K562 (cell line): ENCODE data around the gene MAN2B1. TPM values are rescaled to one million over a fixed set of nuclear protein-coding genes. Genes with fewer than 3 reads are reported as not detected.

ENCODE experiments used
- BRD4 ChIP-seq: fragments of 200-600 bp; sonication (generic); IDR thresholded peaks from 2 replicates; pipeline ENCODE4 v1.6.1; 2017; ENCODE audit warnings: inconsistent platforms
- CREBBP ChIP-seq: IDR thresholded peaks from one replicate; pipeline ENCODE4 v1.6.1; 2012; ENCODE audit warnings: low read depth, mild to moderate bottlenecking, control low read depth, inconsistent platforms, low read length
- CSDE1 ChIP-seq, 2 experiments: fragments of 450-650 bp; IDR thresholded peaks; 2 replicates each; pipeline ENCODE4 v1.6.1; 2016; ENCODE audit warnings: mild to moderate bottlenecking in 1 of 2
- DNMT1 ChIP-seq: fragments of 450-650 bp; IDR thresholded peaks from 2 replicates; pipeline ENCODE4 v1.6.1; 2016; ENCODE audit warnings: antibody characterized with exemption, mild to moderate bottlenecking
- DPF2 ChIP-seq: fragments of 450-650 bp; IDR thresholded peaks from 2 replicates; pipeline ENCODE4 v1.6.1; 2016
- ETS2 ChIP-seq: IDR thresholded peaks from 2 replicates; pipeline ENCODE4 v1.6.1; 2016; ENCODE audit warnings: borderline replicate concordance, missing genetic modification characterization, mild to moderate bottlenecking, moderate library complexity, missing compliant biosample characterization; ENCODE audit not compliant: poor library complexity, severe bottlenecking
- ILF3 ChIP-seq: fragments of 450-650 bp; IDR thresholded peaks from 2 replicates; pipeline ENCODE4 v1.6.1; 2018; ENCODE audit warnings: antibody characterized with exemption, mild to moderate bottlenecking, moderate library complexity, borderline replicate concordance
- KLF1 ChIP-seq: fragments of 450-650 bp; IDR thresholded peaks from 2 replicates; pipeline ENCODE4 v1.6.1; 2016; ENCODE audit warnings: missing genetic modification characterization, missing compliant biosample characterization
- NKRF ChIP-seq: fragments of 450-650 bp; IDR thresholded peaks from 2 replicates; pipeline ENCODE4 v1.6.1; 2016; ENCODE audit warnings: borderline replicate concordance
- PCBP2 ChIP-seq: fragments of 200-400 bp; formaldehyde crosslinking; IDR thresholded peaks from 2 replicates; pipeline ENCODE4 v1.6.1; 2018; ENCODE audit warnings: low read length, low read depth, mild to moderate bottlenecking, moderate library complexity; ENCODE audit not compliant: poor library complexity, severe bottlenecking
- PHB2 ChIP-seq: fragments of 450-650 bp; IDR thresholded peaks from 2 replicates; pipeline ENCODE4 v1.6.1; 2017; ENCODE audit warnings: low read depth
- PHTF2 ChIP-seq: fragments of 250-450 bp; sonication (Bioruptor Pico); IDR thresholded peaks from 2 replicates; pipeline ENCODE4 v1.5.0; 2021; ENCODE audit warnings: mild to moderate bottlenecking
- POLR2AphosphoS2 ChIP-seq: IDR thresholded peaks from 2 replicates; pipeline ENCODE4 v1.6.1; 2012; ENCODE audit warnings: low read length, improper control_type of control experiment
- PTBP1 ChIP-seq: fragments of 200-400 bp; formaldehyde crosslinking; IDR thresholded peaks from 2 replicates; pipeline ENCODE4 v1.6.1; 2017; ENCODE audit warnings: low read depth, low read length
- SMARCA5 ChIP-seq: fragments of 450-650 bp; IDR thresholded peaks from 2 replicates; pipeline ENCODE4 v1.6.1; 2016
- SNRNP70 ChIP-seq: fragments of 200-400 bp; formaldehyde crosslinking; optimal IDR thresholded peaks from 2 replicates; pipeline ENCODE3; 2017; ENCODE audit warnings: low read depth, low read length
- THAP7 ChIP-seq: fragments of 250-450 bp; sonication (Bioruptor Pico); IDR thresholded peaks from 2 replicates; pipeline ENCODE4 v1.5.0; 2021
- THRA ChIP-seq: fragments of 450-650 bp; IDR thresholded peaks from 2 replicates; pipeline ENCODE4 v1.6.1; 2017; ENCODE audit warnings: mild to moderate bottlenecking, moderate library complexity
- ZC3H11A ChIP-seq: IDR thresholded peaks from 2 replicates; pipeline ENCODE4 v1.6.1; 2012; ENCODE audit warnings: low read depth, low read length, improper control_type of control experiment
- ZNF277 ChIP-seq: fragments of 250-450 bp; sonication (Bioruptor Pico); IDR thresholded peaks from 2 replicates; pipeline ENCODE4 v1.8.0; 2022; ENCODE audit warnings: inconsistent platforms, mild to moderate bottlenecking, moderate library complexity, borderline replicate concordance
- ZNF280B ChIP-seq: fragments of 250-450 bp; sonication (Bioruptor Pico); IDR thresholded peaks from 2 replicates; pipeline ENCODE4 v1.5.1; 2021; ENCODE audit warnings: mild to moderate bottlenecking
- ZNF347 ChIP-seq: fragments of 450-650 bp; formaldehyde crosslinking; IDR thresholded peaks from 2 replicates; pipeline ENCODE4 v1.4.0; 2020; ENCODE audit warnings: low read depth, mild to moderate bottlenecking, moderate library complexity
- ZNF444 ChIP-seq: fragments of 250-450 bp; sonication (Bioruptor Pico); IDR thresholded peaks from 2 replicates; pipeline ENCODE4 v1.4.0; 2020; ENCODE audit warnings: mild to moderate bottlenecking, moderate library complexity
- polyA plus RNA-seq, 8 experiments: library from polyadenylated mRNA; depleted of rRNA in 4 of 8; stranded (reverse) in 5 of 8; unstranded in 3 of 8; fragments of >200 nt; fragmentation: Nextera tagmentation in 2 of 8; fragmentation: Illumina TruSeq in 1 of 8; extraction: Ambion mirVana in 2 of 8; extraction: Trizol in 1 of 8; gene quantifications; 2 replicates each; pipeline versions ENCODE4 v1.2.1 to v1.2.3, GENCODE V29; 2011 to 2014; ENCODE audit warnings: inconsistent platforms in 1 of 8, missing spikeins in 1 of 8
- total RNA-seq, 7 experiments: library from RNA; depleted of rRNA in 6 of 7; stranded (reverse); fragments of >200 nt in 6 of 7; fragmentation: Illumina TruSeq in 2 of 7; extraction: Trizol in 2 of 7; gene quantifications; 2 replicates each; pipeline versions ENCODE4 v1.2.1 to v1.2.3, GENCODE V29; 2011 to 2021; ENCODE audit warnings: low replicate concordance in 1 of 7

MAN2B1 gene
- total and polyA plus RNA-seq, 9 of the 15 experiments (the other 6 are each of a cell fraction or from before 2014, with no cell fraction given): 0.59 to 33.8 (median 11.4) TPM

- TF ChIP-seq THRA (no peak), THAP7 (no peak), PCBP2 (no peak), PTBP1 (no peak), ILF3 (no peak), BRD4 (no peak; the same call in 1 of the 2 replicates), PHB2 (no peak), POLR2AphosphoS2 (no peak), DPF2 (no peak; the same call in 1 of the 2 replicates), NKRF (0 out of 2 replicates have a peak, but pooled peaks have one; percentile 30), KLF1 (no peak), SMARCA5 (no peak), ZNF347 (CRISPR knock-in tag) (no peak), ZNF444 (CRISPR knock-in tag) (no peak), CSDE1 (IDR thresholded peaks at IDR 0.05) (no peak), CREBBP (no peak), ZNF277 (CRISPR knock-in tag) (no peak), ZNF280B (CRISPR knock-in tag) (no peak), SNRNP70 (no peak), ETS2 (no peak), PHTF2 (no peak), ZC3H11A (peak; percentile 96), DNMT1 (no peak)
- TF ChIP-seq, all 486 proteins: peak for 142
These were observed 55.8 kb downstream of the MAN2B1 start, which contains the start of the genes ZNF490 and ZNF791 (continued) for GRCh38 chr19:12610540-12611360.
